Activated T-helper 1 cell treated with anti-CD3 and anti-CD28 coated beads, Interleukin-12 subunit alpha, Interleukin-12 subunit beta, Interleukin-2, Interleukin-4 antibody, amounts not matched to agents 30 ng/mL and 10 ng/mL and 1 ng/mL, durations not matched to agents 14 hours and 24 hours and 36 hours (primary cell): ENCODE measurements around the gene C17orf107. TPM values are rescaled to one million over a fixed set of nuclear protein-coding genes. Genes with fewer than 3 reads are reported as not detected.

Source experiments
- DNase-seq: peaks from one replicate; pipeline ENCODE4 v3.0.0; 2021; ENCODE audit warnings: low spot score
- H3K27ac Mint-ChIP-seq: one replicate; pipeline ENCODE4 v1.8.0; 2021; ENCODE audit warnings: mild to moderate bottlenecking, mixed read lengths
- H3K27me3 Mint-ChIP-seq: one replicate; pipeline ENCODE4 v1.8.0; 2022; ENCODE audit warnings: mild to moderate bottlenecking, moderate library complexity, mixed read lengths; ENCODE audit not compliant: insufficient read depth
- H3K36me3 Mint-ChIP-seq: one replicate; pipeline ENCODE4 v1.8.0; 2021; ENCODE audit warnings: low read depth, mixed read lengths
- H3K4me1 Mint-ChIP-seq: one replicate; pipeline ENCODE4 v1.8.0; 2021; ENCODE audit warnings: low read depth, mixed read lengths
- H3K4me3 Mint-ChIP-seq: one replicate; pipeline ENCODE4 v1.8.0; 2021; ENCODE audit warnings: mild to moderate bottlenecking, moderate library complexity, mixed read lengths
- H3K9me3 Mint-ChIP-seq: one replicate; pipeline ENCODE4 v1.8.0; 2021; ENCODE audit warnings: mixed read lengths
- intact Hi-C: fragments of 100-400 bp; cut with micrococcal nuclease; formaldehyde crosslinking; loops from one replicate; pipeline ENCODE4 v1.15.1; 2024
- total RNA-seq: library from RNA; stranded (reverse); gene quantifications from 2 replicates; pipeline ENCODE4 v1.2.3, GENCODE V29; 2022

The C17orf107 gene
- total RNA-seq, 1 donor from 2014 or later = 1.3 TPM

DNA sequence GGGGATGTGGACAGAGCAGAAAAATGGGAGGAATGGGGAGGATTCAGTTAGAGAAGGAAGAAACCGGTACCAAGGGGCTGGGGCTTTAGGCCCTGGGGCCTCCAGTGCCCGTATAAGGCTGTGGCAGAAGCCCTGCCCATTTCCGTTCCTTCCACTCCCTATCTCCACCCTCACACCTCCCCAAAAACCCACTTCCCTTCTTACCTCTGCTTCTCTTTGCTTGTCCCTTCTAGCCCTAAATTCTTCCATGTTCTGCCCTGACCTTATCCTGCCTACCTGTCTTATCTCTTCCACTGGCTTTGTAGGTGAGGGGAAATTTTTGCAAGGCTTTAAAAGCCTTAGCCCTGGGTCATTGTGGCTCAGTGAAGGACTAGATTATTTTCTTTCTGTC, 44.8 kb downstream of the C17orf107 start:
- H3K4me3 Mint-ChIP-seq = peak overlapping the region; percentile 100
- H3K27ac Mint-ChIP-seq = peak overlapping the region; percentile 94
- peaks cover 2% of the 10 kb centered on the region for H3K27me3 Mint-ChIP-seq
- peak; percentile 66 for DNase-seq
- no peaks in the 10 kb centered on the region for H3K9me3 Mint-ChIP-seq
- H3K36me3 Mint-ChIP-seq = peaks cover 62% of the 10 kb centered on the region
- intact Hi-C loops = loop anchor here (5.0 kb wide), 1 partner anchor 577 kb away; the partner anchor contains the start of gene UBE2G1
- peaks cover 64% of the 10 kb centered on the region for H3K4me1 Mint-ChIP-seq

DNA sequence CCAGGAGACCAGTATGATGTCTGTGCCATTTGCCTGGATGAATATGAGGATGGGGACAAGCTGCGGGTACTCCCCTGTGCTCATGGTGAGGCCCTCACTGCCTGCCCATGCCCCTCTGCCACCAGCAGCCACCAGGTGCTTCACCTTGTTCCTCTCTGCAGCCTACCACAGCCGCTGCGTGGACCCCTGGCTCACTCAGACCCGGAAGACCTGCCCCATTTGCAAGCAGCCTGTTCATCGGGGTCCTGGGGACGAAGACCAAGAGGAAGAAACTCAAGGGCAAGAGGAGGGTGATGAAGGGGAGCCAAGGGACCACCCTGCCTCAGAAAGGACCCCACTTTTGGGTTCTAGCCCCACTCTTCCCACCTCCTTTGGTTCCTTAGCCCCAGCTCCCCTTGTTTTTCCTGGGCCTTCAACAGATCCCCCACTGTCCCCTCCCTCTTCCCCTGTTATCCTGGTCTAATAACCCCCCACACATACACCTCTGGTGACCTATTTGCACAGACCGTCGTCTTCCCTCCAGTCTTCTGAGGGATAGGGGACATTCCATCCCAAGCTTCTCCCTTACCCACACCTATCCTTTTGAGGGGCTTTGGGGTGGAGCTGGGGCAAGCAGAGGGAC, 45.3 kb downstream of the C17orf107 start:
- Mint-ChIP-seq H3K36me3 (peaks cover 61% of the 10 kb centered on the region), H3K9me3 (no peaks in the 10 kb centered on the region), H3K27ac (peak overlapping the region; percentile 94), H3K4me3 (peak overlapping the region; percentile 100), H3K27me3 (peaks cover 2% of the 10 kb centered on the region), H3K4me1 (peaks cover 63% of the 10 kb centered on the region)
- intact Hi-C loops = loop anchor here (5.0 kb wide), 3 partner anchors 112 to 577 kb away; partner anchors contain the start of genes MINK1, NUP88 and UBE2G1
- DNase-seq = no peak

DNA sequence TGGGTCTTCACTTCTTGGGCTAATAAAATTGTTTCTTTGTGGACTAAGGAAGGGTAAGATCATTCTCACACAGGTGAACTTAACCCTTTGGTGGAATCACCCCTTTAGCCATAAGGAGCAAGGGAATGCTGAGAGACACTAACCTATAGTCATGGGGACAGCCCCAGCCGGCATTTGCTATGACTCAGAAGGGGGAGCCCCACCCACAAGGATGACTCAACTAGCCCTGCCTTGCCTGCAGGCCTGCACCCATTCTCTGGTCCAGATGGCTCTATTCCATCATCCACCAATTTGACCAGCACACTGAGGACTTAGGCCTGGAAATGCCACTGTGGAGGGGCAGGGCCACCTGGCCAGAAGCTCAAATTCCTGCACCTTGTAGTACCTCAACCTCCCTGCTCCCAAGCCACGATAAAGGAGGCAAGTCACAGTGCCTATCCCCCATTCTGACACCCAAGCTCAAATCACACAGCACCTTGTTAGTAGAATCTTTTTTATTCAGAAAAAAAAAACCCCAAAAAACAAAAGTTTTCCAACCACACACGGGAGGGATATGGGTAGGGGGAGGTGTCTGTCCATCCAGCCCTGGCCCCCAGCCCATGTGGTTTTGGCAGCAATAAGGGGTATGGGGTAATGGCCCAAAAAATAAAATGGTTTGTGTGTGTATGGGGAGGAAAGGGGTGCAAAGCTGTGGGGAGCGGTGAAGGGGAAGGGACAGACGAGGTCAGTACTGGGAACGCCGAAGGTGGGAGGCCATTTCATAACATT, 46.0 kb downstream of the C17orf107 start:
- Mint-ChIP-seq H3K9me3 (no peaks in the 10 kb centered on the region), H3K4me3 (peak overlapping the region; percentile 100), H3K27me3 (peaks cover 2% of the 10 kb centered on the region), H3K27ac (peak overlapping the region; percentile 94), H3K36me3 (peaks cover 58% of the 10 kb centered on the region), H3K4me1 (peaks cover 66% of the 10 kb centered on the region)
- intact Hi-C loops = loop anchor here (5.0 kb wide), 2 partner anchors 113 to 472 kb away; partner anchors contain the start of genes MINK1 and NUP88
- DNase-seq = peak; percentile 79

DNA sequence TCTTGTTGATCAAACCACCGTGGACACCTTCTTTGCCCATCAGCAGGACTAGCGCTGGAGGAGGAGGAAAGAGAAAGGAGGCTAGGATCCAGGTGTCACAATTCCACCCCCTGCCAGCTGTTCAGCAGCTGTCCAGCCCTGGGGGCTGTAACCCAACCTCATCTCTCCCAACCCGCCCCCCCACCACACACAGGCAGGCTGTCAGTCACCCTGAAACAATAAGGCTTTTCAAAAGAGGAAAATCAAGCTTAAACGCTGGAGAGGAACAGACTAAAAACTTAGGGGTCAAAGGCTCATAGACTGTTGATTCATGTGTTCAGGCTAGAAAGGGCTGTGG, 46.6 kb downstream of the C17orf107 start:
- H3K4me3 Mint-ChIP-seq = peak overlapping the region; percentile 100
- H3K4me1 Mint-ChIP-seq = peaks cover 70% of the 10 kb centered on the region
- peaks cover 2% of the 10 kb centered on the region for H3K27me3 Mint-ChIP-seq
- peak overlapping the region; percentile 94 for H3K27ac Mint-ChIP-seq
- H3K36me3 Mint-ChIP-seq = peaks cover 56% of the 10 kb centered on the region
- DNase-seq = no peak
- intact Hi-C loops = loop anchor here (5.0 kb wide), 2 partner anchors 114 to 471 kb away; partner anchors contain the start of genes MINK1 and NUP88
- H3K9me3 Mint-ChIP-seq = no peaks in the 10 kb centered on the region

DNA sequence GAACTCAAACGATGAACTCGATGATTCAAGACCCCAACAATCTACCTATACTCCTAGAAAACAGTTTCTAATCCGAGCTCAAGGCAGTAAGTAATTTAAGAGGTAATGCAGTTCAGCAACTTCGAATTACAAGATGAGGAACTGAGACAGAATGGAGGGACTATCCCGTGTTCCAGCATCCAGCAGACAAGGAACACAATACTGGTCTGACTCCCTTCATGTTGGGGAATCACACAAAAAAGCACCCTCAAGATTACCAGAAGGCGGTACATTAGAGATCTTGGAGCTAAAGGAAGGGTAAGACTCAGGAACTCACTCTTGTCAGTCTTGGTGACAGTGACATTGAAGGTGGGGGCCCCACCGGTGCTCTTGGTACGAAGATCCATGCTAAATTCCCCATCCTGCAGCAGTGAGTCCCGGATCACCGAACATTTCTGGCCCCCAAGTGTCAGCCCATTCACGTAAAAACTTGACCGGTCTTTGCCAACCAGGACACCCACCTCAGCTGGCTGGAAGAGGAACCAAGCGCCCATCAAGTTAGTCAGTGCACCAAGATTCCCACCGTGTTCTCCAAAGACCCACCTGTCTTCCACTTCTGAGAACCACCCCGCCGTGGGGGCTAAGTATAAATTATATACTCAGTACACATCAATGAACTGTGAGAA, 47.1 kb downstream of the C17orf107 start:
- peaks cover 2% of the 10 kb centered on the region for H3K27me3 Mint-ChIP-seq
- H3K4me3 Mint-ChIP-seq = peak overlapping the region; percentile 100
- H3K27ac Mint-ChIP-seq = peak overlapping the region; percentile 94
- H3K9me3 Mint-ChIP-seq = no peaks in the 10 kb centered on the region
- H3K4me1 Mint-ChIP-seq = peaks cover 70% of the 10 kb centered on the region
- DNase-seq = no peak
- peaks cover 53% of the 10 kb centered on the region for H3K36me3 Mint-ChIP-seq
- intact Hi-C loops = loop anchor here (5.0 kb wide), 2 partner anchors 114 to 471 kb away; partner anchors contain the start of genes MINK1 and NUP88

DNA sequence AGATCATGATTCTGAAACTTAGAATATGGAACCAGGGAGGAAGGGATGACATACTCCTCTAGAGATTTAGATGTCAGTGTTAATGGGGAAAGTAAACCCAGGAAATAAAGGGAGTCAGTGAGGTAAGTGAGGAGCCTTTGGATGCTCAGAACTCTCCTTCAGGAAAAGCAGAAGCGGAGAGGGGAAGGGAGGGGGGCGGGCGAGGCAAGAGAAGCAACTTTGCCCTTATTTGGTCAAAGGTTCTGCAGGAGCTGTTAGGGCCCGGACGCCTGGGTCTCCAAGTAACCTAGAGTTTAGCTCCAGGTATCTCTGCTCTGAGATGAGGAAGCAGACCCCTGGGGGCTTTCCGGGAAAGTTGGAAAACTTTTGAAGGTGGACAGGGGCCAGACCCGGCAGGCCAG, 47.7 kb downstream of the C17orf107 start:
- H3K27ac Mint-ChIP-seq = peak overlapping the region; percentile 94
- H3K27me3 Mint-ChIP-seq = peaks cover 2% of the 10 kb centered on the region
- H3K9me3 Mint-ChIP-seq = no peaks in the 10 kb centered on the region
- H3K4me3 Mint-ChIP-seq = peak overlapping the region; percentile 100
- peaks cover 65% of the 10 kb centered on the region for H3K4me1 Mint-ChIP-seq
- no peak for DNase-seq
- intact Hi-C loops = loop anchor here (5.0 kb wide), 2 partner anchors 115 to 470 kb away; partner anchors contain the start of genes MINK1 and NUP88
- peaks cover 48% of the 10 kb centered on the region for H3K36me3 Mint-ChIP-seq

DNA sequence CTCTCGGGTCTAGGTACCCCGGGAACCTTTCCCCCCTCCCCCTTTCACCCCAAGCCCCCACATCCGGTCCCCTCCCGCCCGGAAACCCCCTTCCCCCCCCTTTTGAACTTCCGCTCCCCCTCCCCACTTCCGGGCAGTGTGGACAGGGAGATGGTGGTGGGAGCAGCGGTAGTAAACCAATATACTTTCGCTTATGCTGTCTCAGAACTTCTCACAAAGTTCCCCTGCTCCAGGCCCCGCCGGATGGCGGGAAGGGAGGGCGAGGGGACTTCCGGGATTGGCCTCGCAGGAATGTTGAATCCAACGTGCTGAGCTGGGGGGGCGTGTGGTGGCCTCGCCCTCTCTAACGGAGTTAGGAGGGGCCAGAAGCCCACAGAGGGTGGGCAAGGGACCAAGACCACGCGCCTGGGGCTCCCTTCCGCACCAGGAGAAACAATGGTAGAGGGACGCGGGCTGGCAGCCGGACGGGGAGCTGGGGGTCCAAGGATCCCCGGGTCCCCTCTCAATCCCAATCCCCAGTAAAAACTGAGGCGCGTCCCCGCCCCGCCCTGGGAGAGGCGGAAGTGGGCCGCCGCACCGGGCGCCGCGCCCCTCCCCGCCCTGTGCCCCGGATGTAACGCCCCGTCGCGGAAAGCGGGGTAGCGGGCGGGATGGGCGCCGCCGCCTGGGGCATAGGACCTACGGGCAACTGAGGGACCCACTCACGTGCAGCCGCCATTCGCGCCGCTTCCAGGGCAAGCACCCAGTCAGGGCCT, 48.3 kb downstream of the C17orf107 start:
- H3K9me3 Mint-ChIP-seq = no peaks in the 10 kb centered on the region
- H3K4me1 Mint-ChIP-seq = peaks cover 59% of the 10 kb centered on the region
- H3K27ac Mint-ChIP-seq = peak overlapping the region; percentile 94
- intact Hi-C loops = loop anchor here (1.0 to 5.0 kb wide), 8 partner anchors 7 to 805 kb away; partner anchors contain the start of genes ARRB2, CYB5D2, INCA1 and KIF1C
- peak; percentile 74 for DNase-seq
- H3K4me3 Mint-ChIP-seq = peak overlapping the region; percentile 100
- H3K36me3 Mint-ChIP-seq = peaks cover 42% of the 10 kb centered on the region
- peaks cover 2% of the 10 kb centered on the region for H3K27me3 Mint-ChIP-seq

DNA sequence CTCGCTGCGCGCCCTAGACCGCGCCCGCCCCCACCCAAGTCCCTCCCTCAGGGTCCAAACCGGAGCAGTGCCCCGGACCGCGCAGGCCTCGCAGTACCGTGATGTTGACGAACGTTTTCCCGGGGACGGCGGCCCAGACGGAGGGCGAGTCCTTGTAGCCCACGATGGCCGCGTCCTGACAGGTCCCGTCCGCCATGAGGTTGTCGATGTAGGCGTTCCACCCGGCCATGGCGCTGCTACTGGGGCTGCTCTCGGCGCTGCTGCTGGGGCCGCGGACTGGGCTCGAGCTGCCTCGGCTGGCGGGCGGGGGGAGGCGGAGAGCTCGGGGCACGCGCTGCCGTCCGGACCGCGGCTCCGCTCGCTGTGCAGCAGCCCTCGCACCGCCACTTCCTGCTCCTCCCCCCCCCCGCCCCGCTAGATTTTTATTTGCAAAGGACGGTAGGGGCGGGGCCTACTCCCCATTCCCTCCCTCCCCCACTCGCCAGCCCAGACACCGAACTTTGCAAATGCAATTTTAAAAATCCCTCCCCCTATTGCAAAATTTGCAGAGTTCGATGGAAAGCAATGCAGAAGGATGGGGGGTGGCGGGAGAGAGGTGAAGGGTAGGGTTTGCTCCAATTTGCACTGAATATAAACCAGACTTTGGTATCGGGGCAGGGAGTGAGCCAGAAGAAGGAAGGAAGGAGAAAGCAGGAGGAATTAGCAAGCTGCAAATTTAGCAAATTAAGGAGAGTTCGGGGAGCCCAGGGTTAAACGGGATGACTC, 49.0 kb downstream of the C17orf107 start, which contains the start of gene PFN1:
Gene PFN1, minus strand, starts transcription at position 365 of the 765 bp plus-strand sequence. Its CDS starts 136 bp downstream, at position 229.
- peak; percentile 82 for DNase-seq
- Mint-ChIP-seq H3K4me1 (peaks cover 52% of the 10 kb centered on the region), H3K27ac (peak within 1 kb of the TSS; percentile 100), H3K27me3 (peaks cover 2% of the 10 kb centered on the region), H3K9me3 (no peaks in the 10 kb centered on the region), H3K36me3 (peaks cover 35% of the 10 kb centered on the region), H3K4me3 (peak within 1 kb of the TSS; percentile 100)
- intact Hi-C loops = loop anchor here (1.0 to 5.0 kb wide), 8 partner anchors 8 to 806 kb away; partner anchors contain the start of genes ARRB2, CYB5D2, INCA1 and KIF1C

DNA sequence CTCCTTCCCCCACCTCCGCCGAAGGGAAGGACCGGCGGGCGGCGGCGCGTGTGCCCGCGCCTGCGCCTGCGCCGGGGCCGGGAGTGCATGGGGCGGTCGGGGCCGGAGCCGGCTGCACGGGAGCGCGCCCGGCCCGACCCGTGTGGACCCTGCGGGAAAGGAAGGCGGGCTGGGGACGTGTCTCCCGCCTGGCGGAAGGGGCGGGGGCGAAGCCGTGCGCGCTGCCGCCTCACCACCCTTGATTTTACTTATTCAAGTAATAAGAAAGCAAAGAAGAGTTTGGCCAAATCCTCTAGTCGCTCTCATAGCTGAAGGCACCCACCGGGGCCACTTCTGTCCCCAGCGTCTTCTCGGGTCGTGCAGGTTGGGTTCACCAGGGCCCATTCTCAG, 49.6 kb downstream of the C17orf107 start:
- peak overlapping the region; percentile 100 for H3K27ac Mint-ChIP-seq
- peaks cover 2% of the 10 kb centered on the region for H3K27me3 Mint-ChIP-seq
- H3K36me3 Mint-ChIP-seq = peaks cover 35% of the 10 kb centered on the region
- H3K4me1 Mint-ChIP-seq = peaks cover 49% of the 10 kb centered on the region
- DNase-seq = peak; percentile 77
- H3K4me3 Mint-ChIP-seq = peak overlapping the region; percentile 97
- intact Hi-C loops = loop anchor here (1.0 to 5.0 kb wide), 9 partner anchors 9 to 806 kb away; partner anchors contain the start of genes ARRB2, CAMTA2, CYB5D2 and INCA1
- no peaks in the 10 kb centered on the region for H3K9me3 Mint-ChIP-seq

DNA sequence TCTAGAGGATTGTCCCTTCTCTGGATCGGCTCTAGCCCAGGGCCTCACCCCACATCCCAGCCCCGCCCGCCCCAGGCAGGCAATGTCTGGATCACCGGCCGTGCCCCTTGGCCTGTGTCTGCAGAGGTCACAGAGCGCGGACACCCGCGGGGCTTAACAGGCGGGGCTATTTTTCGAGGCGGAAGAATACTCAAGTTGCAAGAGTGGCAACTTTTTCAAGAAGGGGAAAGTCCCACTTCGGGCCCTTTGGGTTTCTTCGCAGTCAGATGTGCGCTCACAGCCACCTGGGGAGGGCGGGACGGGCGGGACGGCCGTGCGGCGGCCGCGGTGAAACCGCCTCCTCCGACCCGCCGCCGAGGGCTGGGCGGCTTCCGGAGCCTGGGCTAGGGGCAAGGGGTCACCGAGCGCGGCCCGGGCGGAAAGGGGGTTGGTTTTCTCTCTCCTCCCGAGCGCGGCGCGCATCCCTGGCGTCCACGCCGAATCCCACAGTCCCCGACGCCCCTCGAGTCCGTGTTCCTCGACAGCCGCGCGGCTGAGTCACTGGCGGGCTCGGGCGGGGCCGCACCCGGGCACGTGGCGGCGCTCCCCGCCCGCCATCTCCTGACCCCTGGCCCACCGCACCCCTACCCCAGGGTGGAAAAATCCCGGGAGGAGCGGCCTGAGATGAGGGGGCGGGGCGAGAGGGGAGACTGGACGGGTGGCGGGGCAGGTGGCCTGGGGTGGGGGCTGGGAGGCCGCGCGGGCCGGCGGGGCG, 50.2 kb downstream of the C17orf107 start:
- H3K4me1 Mint-ChIP-seq = peaks cover 43% of the 10 kb centered on the region
- no peaks in the 10 kb centered on the region for H3K9me3 Mint-ChIP-seq
- H3K36me3 Mint-ChIP-seq = peaks cover 31% of the 10 kb centered on the region
- H3K27me3 Mint-ChIP-seq = peaks cover 2% of the 10 kb centered on the region
- H3K4me3 Mint-ChIP-seq = peak overlapping the region; percentile 84
- peak overlapping the region; percentile 85 for H3K27ac Mint-ChIP-seq
- intact Hi-C loops = loop anchor here (1.0 to 5.0 kb wide), 5 partner anchors 38 to 807 kb away; partner anchors contain the start of genes CAMTA2, CYB5D2, MINK1 and NUP88
- DNase-seq = peak; percentile 75
